Measurements from ENCODE around the gene KATNA1.

Gene KATNA1

GRCh38 chr6:149600508-149600907 lies 48.0 kb downstream of the KATNA1 start:
- FAIRE-seq, result no peak

DNA sequence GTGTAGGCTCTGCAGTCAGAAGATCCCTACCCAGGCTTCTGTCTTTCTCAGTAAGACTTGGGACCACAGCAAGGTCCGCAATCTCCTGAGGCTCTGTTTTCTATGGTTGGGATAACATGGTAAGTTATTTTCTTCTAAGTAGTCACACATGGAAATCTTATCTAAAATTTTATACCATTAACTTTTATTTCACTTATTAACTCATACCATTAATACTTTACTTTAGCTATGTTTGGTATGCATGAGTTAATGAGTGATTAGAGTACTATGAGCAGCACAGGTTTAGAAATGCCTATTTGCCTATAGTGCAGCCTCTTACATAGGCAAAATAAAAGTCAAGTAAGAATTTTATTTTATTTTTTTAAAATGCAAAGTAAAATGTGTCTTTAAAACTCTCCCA lies 55.1 kb downstream of the KATNA1 start:
- FAIRE-seq, result no peak

DNA sequence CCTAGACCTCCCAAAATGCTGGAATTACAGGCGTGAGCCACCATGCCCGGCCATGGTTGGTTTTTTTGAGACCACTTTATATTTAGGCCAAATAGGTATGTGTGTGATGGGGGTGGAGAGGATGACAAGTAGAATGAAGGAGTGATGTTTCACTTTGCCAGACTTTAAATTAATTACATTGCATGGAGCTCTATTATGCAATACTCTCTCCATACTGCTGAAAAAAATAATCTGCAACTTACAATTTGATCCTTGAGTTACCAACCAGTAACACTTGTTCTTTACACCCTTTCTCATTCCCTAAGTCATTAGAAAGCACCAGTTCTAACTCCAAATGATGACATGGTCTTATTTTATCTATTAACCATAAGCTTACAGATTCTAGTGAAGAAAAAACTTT lies 55.5 kb downstream of the KATNA1 start:
- no peak for FAIRE-seq

GRCh38 chr6:149586149-149586548 lies 62.4 kb downstream of the KATNA1 start:
- no peak for FAIRE-seq

DNA sequence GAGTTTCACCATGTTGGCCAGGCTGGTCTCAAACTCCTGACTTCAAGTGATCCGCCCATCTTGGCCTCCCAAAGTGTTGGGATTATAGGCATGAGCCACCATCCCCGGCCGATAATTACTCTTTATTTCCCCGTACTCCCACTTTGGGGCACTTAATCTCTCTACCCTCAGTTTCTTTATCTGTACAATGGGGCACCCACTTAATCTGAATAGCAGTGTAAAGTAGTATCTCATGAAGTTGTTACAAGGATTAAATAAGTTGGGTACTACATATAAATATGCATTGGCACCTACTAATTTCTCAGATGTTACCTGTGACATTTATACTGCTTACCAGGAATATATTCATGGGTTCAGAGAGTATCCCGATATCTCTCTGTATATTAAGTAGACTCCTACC lies 67.2 kb downstream of the KATNA1 start:
- FAIRE-seq, result no peak

GRCh38 chr6:149580880-149581279 lies 67.6 kb downstream of the KATNA1 start:
- no peak for FAIRE-seq

- FAIRE-seq, result no peak
Measured at GRCh38 chr6:149567945-149568585, 80.4 kb downstream of the KATNA1 start.

DNA sequence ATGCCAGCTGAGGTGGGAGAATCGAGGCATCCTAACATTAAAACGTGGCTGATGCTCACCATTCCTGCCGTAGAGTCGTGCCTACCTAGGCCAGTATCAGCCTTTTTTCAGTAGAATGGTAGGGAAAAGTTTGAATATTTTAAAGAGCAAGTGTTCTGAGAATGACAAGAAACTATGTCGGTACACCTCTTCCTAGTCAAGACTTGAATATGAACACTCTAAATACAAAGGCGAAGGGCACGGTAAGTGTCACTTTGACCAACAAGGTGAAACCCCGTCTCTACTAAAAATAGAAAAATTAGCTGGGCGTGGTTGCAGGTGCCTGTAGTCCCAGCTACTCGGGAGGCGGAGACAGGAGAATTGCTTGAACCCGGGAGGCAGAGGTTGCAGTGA lies 81.3 kb downstream of the KATNA1 start:
- no peak for FAIRE-seq

GRCh38 chr6:149566410-149567193 lies 81.9 kb downstream of the KATNA1 start:
- no peak for FAIRE-seq

GRCh38 chr6:149565527-149566409 lies 82.7 kb downstream of the KATNA1 start, which contains the start of gene GINM1:
TSS of gene GINM1 (plus strand) at chr6:149566375. CDS start at chr6:149566415, 40 bp downstream.
- FAIRE-seq, result no peak

DNA sequence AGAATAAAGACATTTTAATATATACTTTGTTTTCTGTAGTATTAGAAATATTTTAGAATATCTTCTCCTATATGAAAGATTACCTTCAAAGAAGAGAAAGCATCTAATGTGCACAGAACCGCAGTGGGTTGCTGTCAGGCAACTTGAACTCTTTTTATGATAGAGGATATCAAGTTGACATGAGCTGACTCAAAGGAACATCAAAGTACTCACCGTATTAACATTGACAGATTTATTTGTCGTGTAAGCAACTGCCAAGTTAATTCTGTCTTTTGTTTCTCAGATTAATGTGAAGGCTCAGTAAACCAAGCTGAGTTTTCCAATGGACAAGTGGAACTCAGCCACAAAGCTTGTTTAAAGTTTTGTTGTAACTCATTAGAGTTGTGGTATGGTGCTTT lies 84.6 kb downstream of the KATNA1 start:
- no peak for FAIRE-seq

DNA sequence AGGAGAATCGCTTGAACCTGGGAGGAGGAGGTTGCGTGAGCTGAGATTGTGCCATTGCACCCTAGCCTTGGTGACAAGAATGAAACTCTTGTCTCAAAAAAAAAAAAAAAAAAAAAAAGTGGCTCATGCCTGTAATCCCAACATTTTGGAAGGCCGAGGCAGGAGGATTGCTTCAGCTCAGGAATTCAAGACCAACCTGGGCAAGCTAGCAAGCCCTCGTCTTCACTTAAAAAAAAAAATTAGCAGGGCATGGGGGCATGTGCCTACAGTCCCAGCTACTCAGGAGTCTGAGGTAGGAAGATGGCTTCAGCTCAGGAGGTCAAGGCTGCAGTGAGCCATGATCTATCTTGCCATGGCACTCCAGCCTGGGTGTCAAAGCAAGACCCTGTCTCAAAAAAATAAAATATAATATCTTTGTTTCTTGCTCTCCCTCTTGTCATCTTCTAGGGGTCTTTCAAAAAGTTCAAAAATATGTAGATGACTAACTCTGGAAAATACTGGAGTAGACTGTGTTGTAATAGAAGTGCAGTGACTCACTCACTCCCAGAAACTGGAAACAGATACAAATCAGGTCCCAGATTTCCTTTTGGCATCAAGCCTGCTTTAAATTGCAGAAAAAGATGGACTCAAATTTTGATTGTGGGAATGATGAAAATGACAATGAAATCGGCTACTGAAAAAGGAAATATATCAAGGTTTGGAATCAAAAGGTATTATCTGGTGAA lies 85.1 kb downstream of the KATNA1 start:
- FAIRE-seq, result no peak

GRCh38 chr6:149560736-149561135 lies 87.8 kb downstream of the KATNA1 start:
- FAIRE-seq, result no peak

DNA sequence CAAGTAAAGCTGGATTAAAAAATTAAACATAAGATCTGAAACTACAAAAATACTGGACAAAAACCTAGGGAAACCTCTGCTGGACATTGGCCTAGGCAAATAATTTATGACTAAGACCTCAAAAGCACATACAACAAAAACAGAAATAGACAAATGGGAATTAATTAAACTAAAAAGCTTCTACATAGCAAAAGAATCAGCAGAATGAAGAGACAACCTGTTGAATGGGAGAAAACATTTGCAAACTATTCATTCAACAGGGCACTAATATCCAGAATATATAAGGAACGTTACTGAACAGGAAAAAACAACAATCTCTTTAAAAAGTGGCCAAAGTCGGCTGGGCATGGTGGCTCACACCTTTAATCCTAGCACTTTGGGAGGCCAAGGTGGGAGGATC lies 89.1 kb downstream of the KATNA1 start:
- no peak for FAIRE-seq

DNA sequence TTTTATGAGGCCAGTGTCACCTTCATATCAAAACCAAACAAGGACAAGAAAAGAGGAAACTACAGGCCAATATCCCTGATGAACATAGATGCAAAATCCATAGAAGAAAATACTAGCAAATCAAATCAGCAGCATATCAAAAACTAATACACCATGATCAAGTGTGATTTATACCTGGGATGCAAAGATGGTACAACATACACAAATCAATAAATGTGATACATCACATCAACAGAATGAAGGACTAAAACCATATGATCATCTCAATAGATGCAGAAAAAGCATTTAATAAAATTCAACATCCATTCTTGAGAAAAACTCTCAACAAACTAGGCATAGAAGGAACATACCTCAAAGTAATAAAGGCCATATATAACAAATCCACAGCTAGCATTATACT lies 90.5 kb downstream of the KATNA1 start:
- no peak for FAIRE-seq

GRCh38 chr6:149551920-149552319 lies 96.6 kb downstream of the KATNA1 start:
- no peak for FAIRE-seq

- FAIRE-seq, result no peak
Measured at GRCh38 chr6:149545754-149546471, 102.6 kb downstream of the KATNA1 start, which contains the start of gene PPIL4. TSS of gene PPIL4 (minus strand) at chr6:149546043. CDS start at chr6:149546005, 38 bp downstream.

DNA sequence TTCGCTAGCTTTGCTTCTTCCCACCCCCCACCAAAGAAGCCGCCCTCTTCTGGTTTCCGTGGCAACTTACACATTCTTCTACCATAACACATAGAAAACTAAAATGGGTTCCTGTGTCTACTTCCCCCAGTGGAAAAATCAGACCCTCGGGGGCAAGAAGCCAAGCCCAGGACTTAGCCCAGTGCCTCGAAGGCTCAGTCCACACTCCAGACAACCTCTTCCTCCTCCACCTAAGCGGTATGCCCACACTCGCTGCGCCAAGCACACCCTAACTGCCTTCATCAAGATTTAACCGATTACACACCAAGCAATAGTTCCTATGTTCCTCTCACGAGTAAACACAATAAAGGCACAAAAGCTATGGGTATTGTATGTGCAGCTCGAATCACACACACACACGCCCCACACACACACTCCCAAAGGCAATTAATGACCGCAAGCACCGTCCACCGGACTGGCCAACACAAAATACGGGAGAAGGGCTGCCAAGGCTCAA lies 103.2 kb downstream of the KATNA1 start:
- no peak for FAIRE-seq

All from islet of Langerhans (tissue), 1 donor.